Fibroblast of lung (primary cell): Measurements from ENCODE around the gene PGPEP1.

ENCODE experiments used
- CTCF ChIP-seq, 2 donors: IDR thresholded peaks in 1 of 2; conservative IDR thresholded peaks in 1 of 2; 1 replicate in 1 of 2; 2 replicates in 1 of 2; pipeline ENCODE4 v1.5.1; 2011 to 2012; ENCODE audit warnings: low read length in 2 of 2, control low read depth in 1 of 2, inconsistent platforms in 1 of 2, low read depth in 1 of 2, mild to moderate bottlenecking in 1 of 2
- EZH2 ChIP-seq: IDR thresholded peaks from 2 replicates; pipeline ENCODE4 v1.5.1; 2012; ENCODE audit warnings: low read length, control low read depth, mild to moderate bottlenecking; ENCODE audit errors: missing control alignments

- no peak for TF ChIP-seq CTCF (conservative IDR thresholded peaks at IDR 0.05 in 1 of 2, IDR thresholded peaks at IDR 0.05 in 1 of 2; ENCODE audit: low read depth in 1 of 2, low read length in 2 of 2)
- TF ChIP-seq EZH2: no peak
Measured at GRCh38 chr19:18329035-18329376, 11.4 kb upstream of the PGPEP1 start.
